Stimulated activated CD4-positive, alpha-beta T cell treated with anti-CD3 and anti-CD28 coated beads, Interleukin-4, amount 100 ng/mL, for 24 hours (primary cell): ENCODE data around the gene DEFB118.
"Not testable (repeated sequence)": the region's sequence is repeated elsewhere in the genome, so short reads cannot be mapped to it uniquely, and the experiment has no call there.

ENCODE experiments used
- DNase-seq: peaks from one replicate; pipeline ENCODE4 v3.0.0-alpha.2; 2020

DEFB118 gene

GRCh38 chr20:31368301-31368700 is at the start of gene DEFB118:
Gene DEFB118, plus strand, starts transcription at chr20:31368601. Its CDS starts 50 bp downstream, at chr20:31368651.
- DNase-seq = no peak

- no peak for DNase-seq
Measured at GRCh38 chr20:31322504-31322903, 45.9 kb upstream of the DEFB118 start.

- no peak for DNase-seq
Measured at GRCh38 chr20:31330893-31331292, 37.5 kb upstream of the DEFB118 start.

- no peak for DNase-seq
Measured at GRCh38 chr20:31341470-31341869, 26.9 kb upstream of the DEFB118 start.

GRCh38 chr20:31355981-31356380 is 12.4 kb upstream of the DEFB118 start:
- no peak for DNase-seq

GRCh38 chr20:31363295-31363694 is 5.1 kb upstream of the DEFB118 start:
- DNase-seq = no peak

- not testable (repeated sequence) for DNase-seq
Measured at GRCh38 chr20:31364272-31364671, 4.1 kb upstream of the DEFB118 start.

GRCh38 chr20:31374346-31374745 is 5.9 kb downstream of the DEFB118 start:
- no peak for DNase-seq

- DNase-seq = no peak
Measured at GRCh38 chr20:31390490-31390889, 22.1 kb downstream of the DEFB118 start, which contains the start of gene DEFB119. Gene DEFB119, minus strand, starts transcription at chr20:31390590. Its CDS starts 107 bp downstream, at chr20:31390483.

- DNase-seq = no peak
Measured at GRCh38 chr20:31392836-31393235, 24.4 kb downstream of the DEFB118 start.

- DNase-seq = no peak
Measured at GRCh38 chr20:31394900-31395299, 26.5 kb downstream of the DEFB118 start.

- no peak for DNase-seq
Measured at GRCh38 chr20:31403886-31404285, 35.5 kb downstream of the DEFB118 start.

- no peak for DNase-seq
Measured at GRCh38 chr20:31406115-31406514, 37.7 kb downstream of the DEFB118 start, which contains the start of gene DEFB121. Gene DEFB121, minus strand, starts transcription at chr20:31406215. Its CDS starts 63 bp downstream, at chr20:31406152.

GRCh38 chr20:31410011-31410410 is 41.6 kb downstream of the DEFB118 start:
- DNase-seq = no peak

GRCh38 chr20:31414381-31414780 is 46.0 kb downstream of the DEFB118 start:
- no peak for DNase-seq

GRCh38 chr20:31415653-31416052 is 47.3 kb downstream of the DEFB118 start:
- no peak for DNase-seq

GRCh38 chr20:31418307-31418706 is 49.9 kb downstream of the DEFB118 start:
- no peak for DNase-seq
